HG03196 (cell line): ENCODE measurements around the gene GRAMD1B.
A peak's percentile ranks its signal among the peaks of the same experiment; 100 is the strongest.
"Not testable (repeated sequence)": the region's sequence is repeated elsewhere in the genome, so short reads cannot be mapped to it uniquely, and the experiment has no call there.

ENCODE experiments used
- ATAC-seq: cut with Tn5 transposase; IDR thresholded peaks from one replicate; pipeline ENCODE4 v1.9.1; 2021; ENCODE audit not compliant: unreplicated experiment

The GRAMD1B gene

DNA sequence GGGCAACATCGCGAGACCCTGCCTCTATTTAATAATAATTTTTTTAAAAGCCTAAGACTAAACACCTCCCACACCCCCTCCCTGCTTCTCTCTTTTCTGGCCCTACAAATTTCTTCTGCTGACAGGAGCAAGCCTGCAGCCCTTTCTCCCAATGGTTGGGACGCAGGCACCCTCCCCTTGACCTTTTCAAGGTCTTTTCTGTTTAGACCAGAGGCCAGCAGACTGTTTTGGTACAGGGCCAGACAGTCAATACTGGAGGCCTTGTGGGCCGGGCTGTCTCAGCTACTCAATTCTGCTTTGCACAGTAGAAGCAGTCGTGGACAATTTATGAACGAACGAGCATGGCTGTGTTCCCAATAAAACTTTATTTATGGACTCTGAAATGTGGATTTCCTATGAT is 132.1 kb downstream of the GRAMD1B start:
- no peak for ATAC-seq

DNA sequence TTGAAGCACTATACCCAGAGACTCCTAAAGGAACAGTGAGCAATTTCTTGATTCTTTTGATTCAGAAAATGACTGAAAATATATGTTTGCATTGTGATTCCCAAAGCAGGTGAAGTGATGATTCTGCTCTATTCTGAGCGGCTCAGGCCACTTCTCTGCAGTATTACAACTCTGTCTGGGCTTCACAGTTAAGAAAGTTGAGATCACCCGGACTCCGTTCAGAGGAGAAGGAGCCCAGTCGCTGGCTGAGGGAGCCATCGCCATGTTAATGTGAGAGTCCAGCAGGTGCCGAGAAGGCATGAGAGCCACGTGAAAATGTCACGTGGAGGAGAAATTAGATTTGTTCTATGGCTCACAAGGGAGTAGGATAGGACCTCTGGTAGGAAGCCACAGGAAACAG is 132.8 kb downstream of the GRAMD1B start:
- no peak for ATAC-seq

DNA sequence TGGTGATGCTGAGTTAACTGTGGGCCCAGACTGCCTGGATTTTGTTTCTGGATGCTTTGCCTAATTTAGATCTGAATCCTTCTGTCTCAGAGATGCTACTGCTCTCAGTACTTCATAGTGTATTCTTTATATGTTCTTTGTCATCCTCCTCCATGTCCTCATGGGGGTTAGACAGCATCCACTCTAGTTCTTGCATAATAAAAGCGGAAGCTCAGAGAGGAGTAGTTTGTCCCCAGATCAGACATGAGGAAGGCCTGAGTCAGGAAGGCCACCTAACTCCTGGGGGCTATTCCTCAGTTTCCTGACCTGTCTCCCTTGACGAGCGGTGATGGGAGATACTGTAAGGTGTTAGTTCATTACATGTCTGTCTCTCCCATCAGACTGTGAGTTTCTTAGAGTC is 134.2 kb downstream of the GRAMD1B start:
- no peak for ATAC-seq

DNA sequence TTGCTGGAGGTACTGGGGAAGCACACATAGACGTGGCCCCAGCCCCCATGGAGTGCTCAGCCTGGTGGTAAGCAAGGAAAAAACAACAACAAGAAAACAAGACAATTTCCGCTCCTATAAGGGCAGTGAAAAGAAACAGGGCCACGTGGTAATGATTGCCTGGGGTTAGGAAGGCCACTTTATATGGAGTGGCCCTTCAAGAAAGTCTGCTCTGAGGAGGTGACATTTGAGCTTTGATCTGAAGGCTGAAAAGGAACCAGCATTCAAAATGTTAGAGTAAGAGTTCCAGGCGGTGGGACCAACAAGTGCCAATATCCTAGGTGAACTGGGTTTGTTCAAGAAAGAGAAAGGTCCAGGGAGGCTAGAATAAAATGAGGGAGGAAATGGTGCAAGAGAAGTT is 136.8 kb downstream of the GRAMD1B start:
- ATAC-seq, result no peak

DNA sequence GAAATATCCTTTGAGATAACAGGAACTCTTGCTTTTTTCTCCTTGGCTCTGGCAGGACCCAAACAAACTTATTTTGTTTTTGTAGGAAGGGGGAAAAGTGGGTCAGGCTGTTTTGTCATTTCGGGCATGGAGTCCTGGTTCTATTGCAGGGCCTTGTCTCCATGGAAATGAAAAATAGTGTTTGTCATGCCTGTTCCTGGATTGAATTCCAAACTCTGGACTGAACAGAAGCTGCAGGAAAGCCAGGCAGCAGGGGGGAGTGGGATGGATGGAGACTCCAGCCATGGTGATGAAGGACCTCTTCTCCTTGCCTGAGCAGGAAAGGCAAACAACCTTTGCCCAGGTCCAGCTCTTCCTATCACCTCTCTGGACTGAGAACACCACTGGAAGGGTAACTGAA is 137.4 kb downstream of the GRAMD1B start:
- ATAC-seq, result no peak

DNA sequence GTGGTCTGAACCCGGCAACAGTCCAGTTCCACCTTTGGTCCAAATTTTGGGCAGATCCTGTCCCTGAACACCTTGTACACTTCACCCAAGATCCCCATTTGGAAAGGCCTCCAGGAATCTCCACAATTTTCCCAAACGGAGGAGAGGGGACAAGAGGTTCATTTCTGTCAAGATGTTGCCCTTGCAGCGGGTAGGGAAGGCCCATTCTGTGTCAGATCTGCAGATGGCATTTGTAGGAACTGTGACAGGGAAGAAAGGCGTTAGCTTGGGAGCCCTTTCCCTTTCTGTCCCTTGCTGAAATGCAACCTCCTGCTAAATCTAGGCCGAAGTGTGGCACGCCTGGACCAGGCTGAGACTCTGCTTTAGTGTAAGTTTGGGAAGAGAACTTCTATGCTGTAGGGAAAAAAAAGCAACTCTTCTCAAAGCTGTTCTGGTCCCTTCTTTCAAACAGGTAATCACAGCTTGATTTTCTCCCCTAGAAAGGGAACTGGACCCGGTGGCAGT is 138.3 kb downstream of the GRAMD1B start:
- ATAC-seq, result no peak

DNA sequence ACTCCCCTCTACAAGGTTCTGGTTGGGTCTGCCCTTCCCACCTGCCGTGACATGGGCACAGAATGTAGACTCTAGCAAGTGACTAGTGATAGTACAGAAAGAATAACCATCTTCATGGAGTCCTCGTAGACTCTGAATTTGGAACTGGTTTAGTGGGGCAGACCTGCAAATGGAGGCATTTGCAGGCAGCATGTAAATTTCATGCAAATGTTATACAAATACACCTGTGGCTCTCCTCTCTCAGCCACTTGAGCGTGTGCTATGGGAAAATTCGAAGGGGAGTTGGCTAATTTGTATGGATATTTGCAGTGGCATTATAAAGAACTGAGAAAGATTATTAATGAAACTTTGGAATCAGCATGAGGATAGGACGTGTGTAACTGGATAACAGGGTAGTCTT is 139.3 kb downstream of the GRAMD1B start:
- no peak for ATAC-seq

DNA sequence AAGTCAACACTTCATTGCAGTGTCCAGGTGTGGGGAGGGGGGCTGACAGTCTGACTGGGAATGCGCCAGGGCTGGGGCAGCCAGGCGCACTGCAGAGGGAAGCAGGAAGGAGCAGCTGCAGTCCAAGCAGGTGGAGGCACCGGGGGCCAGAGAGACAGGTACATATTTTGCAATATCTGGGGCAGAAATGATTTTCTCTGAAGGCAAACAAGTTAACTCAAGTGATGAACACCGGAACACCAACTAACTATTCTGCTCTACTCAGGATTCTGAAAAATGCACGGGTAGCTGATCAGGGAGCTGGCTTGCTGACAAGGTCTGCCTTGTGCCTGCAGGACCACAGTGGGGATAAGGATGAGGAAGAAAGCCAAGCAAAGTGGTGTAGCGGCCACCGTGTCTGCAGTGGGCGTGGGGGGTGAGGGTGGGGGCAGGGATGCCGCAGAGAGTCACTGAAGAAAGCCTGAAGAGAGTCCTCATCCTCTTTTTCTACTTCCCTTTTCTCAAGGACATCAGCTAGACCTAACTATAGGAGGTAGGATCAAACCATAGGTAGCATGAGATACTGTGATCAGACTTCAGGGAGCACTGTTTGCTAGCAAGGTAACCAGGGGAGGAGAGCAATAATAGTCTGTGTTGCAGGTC is 141.0 kb downstream of the GRAMD1B start:
- no peak for ATAC-seq

DNA sequence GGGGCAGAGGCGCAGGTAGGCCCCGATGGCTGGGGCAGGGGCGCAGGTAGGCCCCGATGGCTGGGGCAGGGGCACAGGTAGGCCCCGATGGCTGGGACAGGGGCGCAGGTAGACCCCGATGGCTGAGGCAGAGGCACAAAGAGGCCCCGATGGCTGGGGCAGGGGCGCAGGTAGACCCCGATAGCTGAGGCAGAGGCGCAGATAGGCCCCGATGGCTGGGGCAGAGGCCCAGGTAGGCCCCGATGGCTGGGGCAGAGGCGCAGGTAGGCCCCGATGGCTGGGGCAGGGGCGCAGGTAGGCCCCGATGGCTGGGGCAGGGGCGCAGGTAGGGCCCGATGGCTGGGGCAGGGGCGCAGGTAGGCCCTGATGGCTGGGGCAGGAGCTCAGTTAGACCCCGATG is 142.7 kb downstream of the GRAMD1B start:
- not testable (repeated sequence) for ATAC-seq

DNA sequence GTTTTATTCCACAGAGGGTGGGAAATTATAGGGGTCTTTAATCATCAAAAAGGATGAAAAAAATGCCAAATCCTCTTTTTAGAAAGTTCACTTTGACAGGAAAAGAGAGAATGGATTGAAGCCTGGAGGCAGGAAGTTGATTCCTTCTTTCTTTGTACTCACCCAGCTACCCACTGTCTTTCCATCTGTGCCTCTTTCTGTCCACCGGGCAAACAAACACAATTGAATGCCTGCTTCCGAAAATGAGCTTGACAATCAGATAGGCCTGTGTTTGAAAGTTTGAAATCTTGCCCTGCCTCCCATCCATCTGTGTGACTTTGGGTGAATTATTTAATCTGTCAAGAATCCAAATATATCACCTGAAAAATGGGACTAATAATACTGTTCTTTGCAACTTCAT is 143.2 kb downstream of the GRAMD1B start:
- ATAC-seq, result no peak

DNA sequence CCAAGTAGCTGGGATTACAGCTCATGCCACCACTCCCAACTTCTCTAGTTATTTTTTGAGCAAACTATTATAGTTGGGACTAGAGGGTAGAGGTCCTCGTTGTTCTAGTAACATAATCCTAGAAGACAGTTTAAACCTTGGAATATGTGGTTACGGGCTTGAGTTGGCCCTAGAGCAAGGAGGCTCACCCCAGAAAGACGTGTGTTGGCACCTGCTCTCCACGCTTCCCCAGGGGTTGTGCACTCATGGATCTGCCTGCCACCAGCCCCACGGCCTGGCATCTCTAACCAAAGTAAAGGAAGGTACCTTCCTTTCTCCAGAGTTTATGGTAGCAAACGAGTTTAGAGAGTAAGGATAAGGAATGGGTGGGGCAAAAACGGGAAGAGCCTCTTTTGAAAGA is 145.4 kb downstream of the GRAMD1B start:
- no peak for ATAC-seq

DNA sequence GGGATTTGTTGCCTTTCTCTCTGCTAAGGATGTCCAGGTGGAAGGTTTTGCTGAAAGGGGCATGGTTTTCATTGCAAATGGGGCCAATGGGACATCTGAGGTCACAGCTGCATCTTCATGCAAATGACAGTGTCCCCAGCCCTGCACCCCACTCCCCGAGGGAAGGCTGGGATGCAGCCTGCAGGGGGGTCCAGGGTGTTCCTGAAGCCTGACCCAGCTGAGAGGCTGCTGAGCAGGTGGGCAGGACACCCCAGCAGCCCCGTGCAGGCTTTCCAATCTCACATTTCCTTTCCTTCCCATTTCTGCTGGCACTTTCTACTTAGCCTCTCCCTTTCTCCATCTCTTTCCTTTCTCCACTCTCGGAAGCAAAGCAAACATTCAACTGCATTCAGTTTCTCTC is 146.0 kb downstream of the GRAMD1B start:
- no peak for ATAC-seq

DNA sequence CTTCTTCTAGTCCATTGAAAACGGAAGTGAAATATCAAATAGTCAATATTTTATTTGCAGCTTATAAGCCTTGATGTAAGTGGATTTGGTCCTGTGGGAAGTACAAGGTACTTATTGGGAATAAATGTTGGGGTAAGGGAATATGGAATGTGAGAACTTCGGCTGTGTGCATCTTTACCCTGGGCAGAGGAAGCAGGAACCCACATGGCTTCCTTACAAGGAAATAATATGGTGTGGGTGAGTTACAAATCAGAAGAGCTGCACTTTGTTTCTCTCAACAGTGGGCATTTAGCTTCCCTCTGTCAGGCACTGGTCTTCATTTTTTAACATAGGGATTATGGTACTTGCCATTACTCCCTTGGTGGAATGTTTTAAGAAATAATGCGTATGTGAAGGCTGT is 146.4 kb downstream of the GRAMD1B start:
- ATAC-seq, result no peak

DNA sequence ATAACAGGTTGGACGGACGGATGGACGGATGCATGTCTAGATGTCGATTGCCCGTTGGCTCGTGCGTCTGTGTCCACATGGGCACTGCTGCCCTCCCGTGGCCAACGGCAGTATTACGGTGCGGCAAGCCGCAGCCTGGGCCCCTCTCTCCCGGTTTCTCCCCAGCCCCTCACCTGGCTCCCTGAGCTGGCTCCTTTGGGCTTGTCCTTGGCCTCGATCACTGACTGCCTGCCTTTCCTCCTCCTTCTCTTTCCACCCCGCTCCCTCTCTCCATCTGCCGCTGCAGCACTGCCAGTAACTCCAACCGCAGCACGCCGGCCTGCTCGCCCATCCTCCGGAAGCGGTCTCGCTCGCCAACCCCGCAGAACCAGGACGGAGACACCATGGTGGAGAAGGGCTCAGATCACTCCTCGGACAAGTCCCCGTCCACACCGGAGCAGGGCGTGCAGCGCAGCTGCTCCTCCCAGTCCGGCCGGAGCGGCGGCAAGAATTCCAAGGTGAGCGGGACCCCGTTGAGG is 147.1 kb downstream of the GRAMD1B start:
- ATAC-seq, result peak; percentile 51

DNA sequence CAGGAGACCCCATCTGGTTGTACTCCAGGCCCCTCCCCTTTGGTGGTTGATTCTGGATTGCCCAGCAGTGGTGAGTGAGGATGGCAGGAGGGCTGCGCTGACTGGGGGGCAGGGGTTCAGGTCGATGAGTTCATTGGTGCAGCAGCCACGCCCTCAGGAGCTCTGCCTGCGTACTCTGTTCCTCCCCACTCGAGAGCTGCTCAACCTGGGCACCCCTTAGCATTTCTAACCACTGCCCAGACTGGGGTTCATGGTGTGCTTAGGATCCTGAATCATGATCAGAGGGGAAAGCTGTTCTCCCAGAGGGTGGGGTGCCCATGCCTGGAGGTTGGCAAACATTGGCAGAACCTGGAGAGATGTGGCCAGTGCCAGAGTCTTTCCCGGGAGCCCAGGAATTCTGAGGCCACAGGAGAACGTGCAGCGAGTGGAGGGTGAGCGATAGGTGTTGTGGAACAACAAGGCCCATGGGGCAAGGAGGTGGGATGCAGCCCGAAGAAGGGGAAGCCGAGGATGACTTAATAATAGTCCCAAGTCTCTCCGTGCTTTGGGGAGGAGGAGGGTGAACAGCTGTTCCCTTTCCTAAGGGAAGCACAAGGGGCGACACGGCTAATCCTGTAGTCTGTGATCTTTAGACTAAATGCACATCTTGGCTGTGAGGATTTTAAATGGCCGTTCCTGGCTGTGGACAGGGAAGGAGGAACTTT is 148.9 kb downstream of the GRAMD1B start:
- no peak for ATAC-seq

DNA sequence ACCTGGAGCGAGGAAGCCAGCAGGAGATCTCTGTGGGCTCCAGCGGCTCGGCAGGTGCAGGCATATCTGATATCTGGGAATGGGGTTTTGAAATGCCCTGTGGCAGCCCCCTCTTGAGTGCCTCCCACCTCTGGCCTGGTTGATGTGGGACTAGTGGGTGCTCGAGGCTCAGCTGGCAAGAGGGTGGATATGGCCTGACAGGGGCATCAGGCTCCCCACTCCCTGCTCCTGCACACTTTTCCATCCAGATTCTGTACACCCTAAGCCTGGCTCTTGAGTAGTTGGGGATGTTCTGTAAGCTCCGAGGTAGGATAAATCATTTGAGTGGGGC is 149.4 kb downstream of the GRAMD1B start:
- ATAC-seq, result no peak

DNA sequence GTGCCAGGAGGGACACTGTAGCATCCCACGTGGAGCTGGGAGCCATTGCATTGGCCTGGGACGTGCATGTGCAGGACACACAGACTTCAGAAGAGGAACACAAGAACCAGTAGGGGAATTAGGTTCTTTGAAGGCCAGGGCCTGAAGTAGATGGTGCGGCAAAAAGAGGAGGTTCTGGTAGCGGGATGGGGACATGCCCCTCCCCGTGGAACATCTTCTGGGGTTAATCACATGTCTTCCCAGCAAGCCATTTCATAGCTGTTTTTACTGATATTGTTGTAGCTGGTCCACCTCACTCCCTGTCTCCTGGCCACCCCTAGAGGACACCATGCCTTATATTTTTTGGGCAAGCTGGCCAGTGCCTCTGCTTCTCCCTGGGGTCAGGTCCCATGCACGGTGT is 150.1 kb downstream of the GRAMD1B start:
- ATAC-seq, result no peak

DNA sequence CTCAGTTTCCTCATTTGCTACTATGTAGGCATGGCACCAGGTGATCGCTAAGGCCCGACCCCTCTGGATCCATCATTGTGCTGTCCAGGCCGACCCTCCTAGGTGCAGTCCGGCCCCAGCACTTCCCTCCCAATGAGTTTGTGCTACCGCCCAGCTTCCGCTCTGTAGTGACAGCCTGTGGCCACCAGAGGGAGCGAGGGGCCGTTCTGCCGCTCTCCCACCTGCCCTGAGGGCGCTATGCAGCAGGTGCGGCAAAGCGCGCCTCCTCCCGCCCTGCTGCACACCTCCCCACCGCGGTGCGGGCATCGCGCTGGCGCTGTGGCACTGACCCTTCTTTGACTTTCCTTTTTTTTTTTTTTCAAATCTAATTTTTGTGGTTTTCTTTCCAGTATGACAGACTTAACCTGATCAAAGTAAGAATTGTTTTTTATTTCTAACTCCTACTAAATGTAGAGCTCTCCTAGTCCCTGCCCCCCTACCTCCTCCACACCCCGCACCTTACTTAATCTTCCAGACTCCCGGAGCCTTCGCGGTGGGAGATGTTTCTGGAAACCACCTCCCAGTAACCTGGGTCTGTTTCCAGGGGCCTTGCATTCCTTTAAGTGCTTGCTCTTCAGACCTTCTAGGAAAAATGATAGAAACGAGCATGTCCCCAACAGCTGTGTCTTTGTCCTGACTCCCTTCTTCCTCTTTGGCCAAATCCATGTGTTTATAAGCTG is 150.6 kb downstream of the GRAMD1B start:
- ATAC-seq, result peak; percentile 80

DNA sequence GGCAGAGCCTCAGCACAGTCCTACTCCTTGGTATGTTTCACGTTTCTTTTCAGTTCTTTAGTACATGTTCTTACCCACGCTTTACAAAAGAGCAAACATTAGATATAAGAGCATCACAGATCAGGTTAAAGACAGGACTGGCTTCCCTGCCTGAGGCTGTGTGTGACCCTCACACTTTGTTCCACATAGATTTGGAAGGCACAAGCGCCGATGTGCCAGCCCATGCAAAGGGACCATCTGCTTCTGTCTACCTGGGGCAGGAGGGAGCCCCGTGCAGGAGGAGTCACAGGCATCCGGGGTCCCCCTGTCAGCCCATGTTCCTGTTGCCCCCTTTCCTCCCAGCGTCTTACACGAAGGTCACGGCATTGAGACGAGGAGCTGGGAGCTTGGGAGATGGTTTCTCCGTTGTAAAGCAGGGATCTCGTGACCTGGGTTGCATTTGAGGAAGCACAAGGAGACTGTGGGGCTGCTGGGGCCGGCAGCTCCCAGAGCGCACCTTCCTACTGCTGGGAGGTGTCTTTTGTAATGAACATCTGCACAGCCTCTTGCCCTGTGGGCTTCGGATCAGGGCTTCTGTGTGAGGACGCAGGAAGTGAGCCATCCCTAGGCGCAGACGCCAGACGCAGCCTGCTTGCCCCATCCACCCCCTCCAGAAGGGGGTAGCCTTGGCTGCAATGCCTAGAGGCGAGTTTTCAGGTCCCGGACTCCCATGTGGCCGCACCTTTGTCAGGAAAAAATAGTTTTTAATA is 151.8 kb downstream of the GRAMD1B start:
- no peak for ATAC-seq

DNA sequence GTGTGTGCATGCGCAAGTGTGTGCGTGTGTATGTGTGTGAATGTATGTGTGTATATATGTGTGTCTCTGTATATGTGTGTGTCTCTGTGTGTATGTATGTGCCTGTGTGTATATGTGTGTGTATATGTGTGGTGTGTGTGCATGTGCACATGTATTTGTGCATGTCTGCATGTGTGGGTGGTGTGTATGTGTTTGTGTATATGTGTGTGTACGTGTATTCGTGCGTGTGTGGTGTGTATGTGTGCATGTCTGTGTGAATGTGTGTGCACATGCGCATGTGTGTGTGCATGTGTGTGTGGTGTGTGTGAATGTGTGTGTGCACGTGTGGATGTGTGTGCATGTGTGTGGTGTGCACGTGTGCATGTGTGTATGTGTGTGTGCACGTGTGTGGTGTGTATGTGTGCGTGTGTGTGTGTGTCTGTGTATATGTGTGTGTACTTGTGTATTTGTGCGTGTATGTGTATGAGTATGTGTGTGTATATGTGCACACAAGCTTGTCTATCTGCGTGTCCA is 153.0 kb downstream of the GRAMD1B start:
- no peak for ATAC-seq

DNA sequence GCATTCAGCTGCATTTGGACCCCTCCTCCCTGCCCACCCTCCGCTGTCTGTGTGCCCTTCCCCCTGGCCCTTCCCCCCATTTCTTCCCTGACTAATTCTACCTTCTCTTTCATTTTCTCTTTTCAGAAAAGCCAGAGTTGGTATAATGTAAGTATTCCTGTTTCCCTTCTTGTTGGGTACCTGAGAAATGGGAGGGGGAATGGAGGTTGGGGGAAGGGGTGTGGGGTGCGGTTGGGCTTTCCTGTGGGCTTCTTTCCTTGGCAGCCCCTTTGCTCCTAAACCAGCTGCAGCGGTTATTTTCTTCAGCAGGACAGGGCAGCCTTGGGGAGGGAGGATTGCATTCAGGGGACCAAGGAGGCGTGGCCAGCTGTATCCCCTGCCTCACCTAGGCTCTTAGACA is 154.1 kb downstream of the GRAMD1B start:
- no peak for ATAC-seq
